ENCODE measurements around the gene DDTL. TPM values are rescaled to one million over a fixed set of nuclear protein-coding genes. Genes with fewer than 3 reads are reported as not detected.
"Not testable (repeated sequence)": the region's sequence is repeated elsewhere in the genome, so short reads cannot be mapped to it uniquely, and the experiment has no call there.

Gene DDTL
- not detected in 2 replicates for total RNA-seq
- polyA plus RNA-seq (2012) = 3.1 TPM

- not testable (repeated sequence) for DNase-seq (ENCODE audit: low read depth)
Observed at GRCh38 chr22:23966568-23966967, at the start of gene DDTL. Gene DDTL (plus strand): TSS chr22:23966888. CDS start chr22:23966915, 27 bp downstream.

GRCh38 chr22:23920267-23920611 lies 46.4 kb upstream of the DDTL start:
- DNase-seq (ENCODE audit: low read depth) = not testable (repeated sequence)

GRCh38 chr22:23921586-23922201 lies 45.0 kb upstream of the DDTL start:
- DNase-seq (ENCODE audit: low read depth) = not testable (repeated sequence)

- DNase-seq (ENCODE audit: low read depth) = no peak
Observed at GRCh38 chr22:23922921-23923320, 43.8 kb upstream of the DDTL start.

- no peak for DNase-seq (ENCODE audit: low read depth)
Observed at GRCh38 chr22:23925020-23925606, 41.6 kb upstream of the DDTL start.

GRCh38 chr22:23926561-23926960 lies 40.1 kb upstream of the DDTL start:
- no peak for DNase-seq (ENCODE audit: low read depth)

GRCh38 chr22:23938328-23939016 lies 28.2 kb upstream of the DDTL start:
- DNase-seq (ENCODE audit: low read depth) = no peak

GRCh38 chr22:23939017-23939357 lies 27.7 kb upstream of the DDTL start:
- no peak for DNase-seq (ENCODE audit: low read depth)

GRCh38 chr22:23940166-23940565 lies 26.5 kb upstream of the DDTL start:
- not testable (repeated sequence) for DNase-seq (ENCODE audit: low read depth)

- DNase-seq (ENCODE audit: low read depth) = not testable (repeated sequence)
Observed at GRCh38 chr22:23947391-23947790, 19.3 kb upstream of the DDTL start.

GRCh38 chr22:23949764-23950163 lies 16.9 kb upstream of the DDTL start:
- DNase-seq (ENCODE audit: low read depth) = not testable (repeated sequence)

- DNase-seq (ENCODE audit: low read depth) = not testable (repeated sequence)
Observed at GRCh38 chr22:23951383-23951782, 15.3 kb upstream of the DDTL start.

GRCh38 chr22:23952794-23953405 lies 13.8 kb upstream of the DDTL start:
- DNase-seq (ENCODE audit: low read depth) = not testable (repeated sequence)

- DNase-seq (ENCODE audit: low read depth) = not testable (repeated sequence)
Observed at GRCh38 chr22:23953485-23953884, 13.2 kb upstream of the DDTL start.

GRCh38 chr22:23954193-23954990 lies 12.3 kb upstream of the DDTL start:
- not testable (repeated sequence) for DNase-seq (ENCODE audit: low read depth)

- not testable (repeated sequence) for DNase-seq (ENCODE audit: low read depth)
Observed at GRCh38 chr22:23954991-23955305, 11.7 kb upstream of the DDTL start.

- DNase-seq (ENCODE audit: low read depth) = not testable (repeated sequence)
Observed at GRCh38 chr22:23955886-23956285, 10.8 kb upstream of the DDTL start.

GRCh38 chr22:23956301-23956900 lies 10.3 kb upstream of the DDTL start:
- DNase-seq (ENCODE audit: low read depth) = peak; percentile 78

GRCh38 chr22:23961084-23961771 lies 5.5 kb upstream of the DDTL start, which contains the start of gene GSTT2B:
Gene GSTT2B (minus strand): TSS chr22:23961195. CDS start chr22:23961131, 64 bp downstream.
- not testable (repeated sequence) for DNase-seq (ENCODE audit: low read depth)

- not testable (repeated sequence) for DNase-seq (ENCODE audit: low read depth)
Observed at GRCh38 chr22:23966094-23966493, 594 bp upstream of the DDTL start.

All from myocyte (in vitro differentiated cells).